Panc1 (cell line): ENCODE data around the gene FBXO46.
"Not testable (repeated sequence)": the region's sequence is repeated elsewhere in the genome, so short reads cannot be mapped to it uniquely, and the experiment has no call there.

Experiments
- POLR2AphosphoS5 ChIP-seq: IDR thresholded peaks from 2 replicates; pipeline ENCODE4 v1.6.1; 2012; ENCODE audit warnings: mild to moderate bottlenecking, low read depth, low read length, moderate library complexity
- SIN3A ChIP-seq: IDR thresholded peaks from 2 replicates; pipeline ENCODE4 v1.6.1; 2012; ENCODE audit warnings: low read depth, mild to moderate bottlenecking, low read length, moderate library complexity, borderline replicate concordance; ENCODE audit not compliant: insufficient read depth
- TCF7L2 ChIP-seq: IDR thresholded peaks from 2 replicates; pipeline ENCODE4 v1.6.1; 2011; ENCODE audit warnings: mild to moderate bottlenecking, low read depth, low read length, inconsistent platforms
- TF ChIP-seq, protein P1 (sequence below): fragments of 450-650 bp; IDR thresholded peaks from 2 replicates; pipeline ENCODE4 v1.5.1; 2017; ENCODE audit warnings: mild to moderate bottlenecking
- TF ChIP-seq, protein P2 (sequence below), 2 experiments: IDR thresholded peaks; 2 replicates each; pipeline ENCODE4 v1.6.1; 2011 to 2012; ENCODE audit warnings: low read depth in 2 of 2, control low read depth in 1 of 2, low read length in 1 of 2, mild to moderate bottlenecking in 1 of 2, moderate library complexity in 1 of 2; ENCODE audit not compliant: insufficient read depth in 1 of 2

DNA sequence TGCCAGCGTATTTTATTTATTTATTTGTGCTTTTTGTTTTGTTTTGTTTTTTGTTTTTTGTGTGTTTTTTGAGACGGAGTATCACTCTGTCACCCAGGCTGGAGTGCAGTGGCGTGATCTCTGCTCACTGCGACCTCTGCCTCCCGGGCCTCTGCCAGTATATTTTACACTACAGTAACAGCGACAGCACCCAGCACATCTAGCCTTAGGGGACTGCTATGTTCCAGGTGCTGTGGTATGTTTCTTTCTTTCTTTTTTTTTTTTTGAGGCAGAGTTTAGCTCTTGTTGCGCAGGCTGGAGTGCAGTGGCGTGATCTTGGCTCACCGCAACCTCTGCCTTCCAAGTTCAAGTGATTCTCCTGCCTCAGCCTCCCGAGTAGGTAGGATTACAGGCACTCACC is 20.8 kb upstream of the FBXO46 start:
- TF ChIP-seq, protein P1, sequence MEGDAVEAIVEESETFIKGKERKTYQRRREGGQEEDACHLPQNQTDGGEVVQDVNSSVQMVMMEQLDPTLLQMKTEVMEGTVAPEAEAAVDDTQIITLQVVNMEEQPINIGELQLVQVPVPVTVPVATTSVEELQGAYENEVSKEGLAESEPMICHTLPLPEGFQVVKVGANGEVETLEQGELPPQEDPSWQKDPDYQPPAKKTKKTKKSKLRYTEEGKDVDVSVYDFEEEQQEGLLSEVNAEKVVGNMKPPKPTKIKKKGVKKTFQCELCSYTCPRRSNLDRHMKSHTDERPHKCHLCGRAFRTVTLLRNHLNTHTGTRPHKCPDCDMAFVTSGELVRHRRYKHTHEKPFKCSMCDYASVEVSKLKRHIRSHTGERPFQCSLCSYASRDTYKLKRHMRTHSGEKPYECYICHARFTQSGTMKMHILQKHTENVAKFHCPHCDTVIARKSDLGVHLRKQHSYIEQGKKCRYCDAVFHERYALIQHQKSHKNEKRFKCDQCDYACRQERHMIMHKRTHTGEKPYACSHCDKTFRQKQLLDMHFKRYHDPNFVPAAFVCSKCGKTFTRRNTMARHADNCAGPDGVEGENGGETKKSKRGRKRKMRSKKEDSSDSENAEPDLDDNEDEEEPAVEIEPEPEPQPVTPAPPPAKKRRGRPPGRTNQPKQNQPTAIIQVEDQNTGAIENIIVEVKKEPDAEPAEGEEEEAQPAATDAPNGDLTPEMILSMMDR: not testable (repeated sequence)
- not testable (repeated sequence) for TF ChIP-seq TCF7L2, POLR2AphosphoS5, SIN3A
- TF ChIP-seq, protein P2, sequence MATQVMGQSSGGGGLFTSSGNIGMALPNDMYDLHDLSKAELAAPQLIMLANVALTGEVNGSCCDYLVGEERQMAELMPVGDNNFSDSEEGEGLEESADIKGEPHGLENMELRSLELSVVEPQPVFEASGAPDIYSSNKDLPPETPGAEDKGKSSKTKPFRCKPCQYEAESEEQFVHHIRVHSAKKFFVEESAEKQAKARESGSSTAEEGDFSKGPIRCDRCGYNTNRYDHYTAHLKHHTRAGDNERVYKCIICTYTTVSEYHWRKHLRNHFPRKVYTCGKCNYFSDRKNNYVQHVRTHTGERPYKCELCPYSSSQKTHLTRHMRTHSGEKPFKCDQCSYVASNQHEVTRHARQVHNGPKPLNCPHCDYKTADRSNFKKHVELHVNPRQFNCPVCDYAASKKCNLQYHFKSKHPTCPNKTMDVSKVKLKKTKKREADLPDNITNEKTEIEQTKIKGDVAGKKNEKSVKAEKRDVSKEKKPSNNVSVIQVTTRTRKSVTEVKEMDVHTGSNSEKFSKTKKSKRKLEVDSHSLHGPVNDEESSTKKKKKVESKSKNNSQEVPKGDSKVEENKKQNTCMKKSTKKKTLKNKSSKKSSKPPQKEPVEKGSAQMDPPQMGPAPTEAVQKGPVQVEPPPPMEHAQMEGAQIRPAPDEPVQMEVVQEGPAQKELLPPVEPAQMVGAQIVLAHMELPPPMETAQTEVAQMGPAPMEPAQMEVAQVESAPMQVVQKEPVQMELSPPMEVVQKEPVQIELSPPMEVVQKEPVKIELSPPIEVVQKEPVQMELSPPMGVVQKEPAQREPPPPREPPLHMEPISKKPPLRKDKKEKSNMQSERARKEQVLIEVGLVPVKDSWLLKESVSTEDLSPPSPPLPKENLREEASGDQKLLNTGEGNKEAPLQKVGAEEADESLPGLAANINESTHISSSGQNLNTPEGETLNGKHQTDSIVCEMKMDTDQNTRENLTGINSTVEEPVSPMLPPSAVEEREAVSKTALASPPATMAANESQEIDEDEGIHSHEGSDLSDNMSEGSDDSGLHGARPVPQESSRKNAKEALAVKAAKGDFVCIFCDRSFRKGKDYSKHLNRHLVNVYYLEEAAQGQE (IDR thresholded peaks at IDR 0.05; ENCODE audit: insufficient read depth in 1 of 2, low read depth in 2 of 2, low read length in 1 of 2): not testable (repeated sequence)
